Liver (tissue), 9 donors: ENCODE measurements around the gene AKR1C1. TPM values are rescaled to one million over a fixed set of nuclear protein-coding genes. Genes with fewer than 3 reads are reported as not detected.

Experiments
- DNase-seq: peaks from one replicate; pipeline ENCODE4 v3.0.0-alpha.2; 2017; ENCODE audit warnings: low spot score
- H3K27ac ChIP-seq, 2 donors: one replicate each; pipeline ENCODE4 v1.7.0; 2013; ENCODE audit warnings: inconsistent platforms in 2 of 2, low read length in 2 of 2, control low read depth in 1 of 2, low read depth in 1 of 2, mild to moderate bottlenecking in 1 of 2
- H3K27me3 ChIP-seq, 4 donors: one replicate each; pipeline versions ENCODE4 v1.6.1 to v1.7.0; 2013; ENCODE audit warnings: low read length in 3 of 4, inconsistent platforms in 1 of 4, mild to moderate bottlenecking in 1 of 4, moderate library complexity in 1 of 4; ENCODE audit not compliant: control insufficient read depth in 4 of 4, insufficient read depth in 4 of 4
- H3K36me3 ChIP-seq, 4 donors: one replicate each; pipeline versions ENCODE4 v1.6.1 to v1.7.0; 2013; ENCODE audit warnings: low read length in 3 of 4, mild to moderate bottlenecking in 3 of 4, low read depth in 1 of 4, moderate library complexity in 1 of 4; ENCODE audit not compliant: control insufficient read depth in 4 of 4, insufficient read depth in 3 of 4
- H3K4me1 ChIP-seq, 4 donors: one replicate each; pipeline versions ENCODE4 v1.6.1 to v1.7.0; 2013; ENCODE audit warnings: low read length in 3 of 4, mild to moderate bottlenecking in 3 of 4, moderate library complexity in 1 of 4; ENCODE audit not compliant: control insufficient read depth in 4 of 4, insufficient read depth in 4 of 4
- H3K4me3 ChIP-seq, 3 donors: one replicate each; pipeline versions ENCODE4 v1.6.1 to v1.7.0; 2013; ENCODE audit warnings: low read length in 3 of 3, control low read depth in 1 of 3, low read depth in 1 of 3, mild to moderate bottlenecking in 1 of 3
- H3K9ac ChIP-seq, 2 donors: one replicate each; pipeline ENCODE4 v1.7.0; 2013; ENCODE audit warnings: low read length in 2 of 2, mild to moderate bottlenecking in 2 of 2, moderate library complexity in 2 of 2, control low read depth in 1 of 2, low read depth in 1 of 2
- H3K9me3 ChIP-seq, 4 donors: one replicate each; pipeline versions ENCODE4 v1.6.1 to v1.7.0; 2013; ENCODE audit warnings: low read length in 3 of 4; ENCODE audit not compliant: control insufficient read depth in 4 of 4
- ATF3 ChIP-seq: IDR thresholded peaks from 2 replicates; pipeline ENCODE4 v1.6.1; 2016; ENCODE audit warnings: antibody characterized with exemption
- EGR1 ChIP-seq, 2 donors: IDR thresholded peaks; 2 replicates each; pipeline ENCODE4 v1.6.1; 2016 to 2018; ENCODE audit warnings: antibody characterized with exemption in 2 of 2, low read depth in 2 of 2
- FOXA1 ChIP-seq: IDR thresholded peaks from 2 replicates; pipeline ENCODE4 v1.6.1; 2016; ENCODE audit warnings: antibody characterized with exemption
- FOXA2 ChIP-seq: IDR thresholded peaks from 2 replicates; pipeline ENCODE4 v1.6.1; 2016; ENCODE audit warnings: antibody characterized with exemption
- GABPA ChIP-seq, 2 donors: IDR thresholded peaks in 1 of 2; conservative IDR thresholded peaks in 1 of 2; 2 replicates each; pipeline ENCODE4 v1.6.1; 2016; ENCODE audit warnings: antibody characterized with exemption in 2 of 2, mild to moderate bottlenecking in 1 of 2, moderate library complexity in 1 of 2
- HNF4A ChIP-seq, 2 donors: conservative IDR thresholded peaks; 2 replicates each; pipeline ENCODE4 v1.6.1; 2016; ENCODE audit warnings: antibody characterized with exemption in 2 of 2, mild to moderate bottlenecking in 2 of 2
- HNF4G ChIP-seq: IDR thresholded peaks from 2 replicates; pipeline ENCODE4 v1.6.1; 2016; ENCODE audit warnings: antibody characterized with exemption
- JUND ChIP-seq, 2 donors: IDR thresholded peaks; 2 replicates each; pipeline ENCODE4 v1.6.1; 2016; ENCODE audit warnings: antibody characterized with exemption in 2 of 2
- NR2F2 ChIP-seq: IDR thresholded peaks from 2 replicates; pipeline ENCODE4 v1.6.1; 2016; ENCODE audit warnings: antibody characterized with exemption
- RAD21 ChIP-seq, 2 donors: IDR thresholded peaks; 2 replicates each; pipeline ENCODE4 v1.6.1; 2016; ENCODE audit warnings: antibody characterized with exemption in 2 of 2, mild to moderate bottlenecking in 2 of 2
- RXRA ChIP-seq, 2 donors: IDR thresholded peaks; 2 replicates each; pipeline ENCODE4 v1.6.1; 2017 to 2018; ENCODE audit warnings: antibody characterized with exemption in 2 of 2, mild to moderate bottlenecking in 1 of 2
- SP1 ChIP-seq: IDR thresholded peaks from 2 replicates; pipeline ENCODE4 v1.6.1; 2018; ENCODE audit warnings: antibody characterized with exemption, mild to moderate bottlenecking
- TAF1 ChIP-seq: conservative IDR thresholded peaks from 2 replicates; pipeline ENCODE4 v1.6.1; 2016; ENCODE audit warnings: antibody characterized with exemption, mild to moderate bottlenecking
- YY1 ChIP-seq: IDR thresholded peaks from 2 replicates; pipeline ENCODE4 v1.6.1; 2016; ENCODE audit warnings: antibody characterized with exemption, mild to moderate bottlenecking
- ZBTB33 ChIP-seq: IDR thresholded peaks from 2 replicates; pipeline ENCODE4 v1.6.1; 2016; ENCODE audit warnings: antibody characterized with exemption
- WGBS: extraction: QIAGEN DNeasy Blood & Tissue Kit; methylation state at CpG from one replicate; pipeline ENCODE4 v1.1.7; 2013; 5-methylcytosine and 5-hydroxymethylcytosine counted together
- polyA plus RNA-seq, 2 donors: library from polyadenylated mRNA; stranded (reverse) in 1 of 2; unstranded in 1 of 2; fragments of 200-250 nt in 1 of 2; fragments of >200 nt in 1 of 2; fragmentation: Nextera tagmentation in 1 of 2; extraction: Ambion mirVana in 1 of 2; gene quantifications; one replicate each; pipeline versions ENCODE4 v1.2.1 to v1.2.3, GENCODE V29; 2013 to 2015
- total RNA-seq, 2 donors: library from RNA; depleted of rRNA; stranded (reverse); fragments of >200 nt; gene quantifications; one replicate each; pipeline ENCODE4 v1.2.3, GENCODE V29; 2014
- TF ChIP-seq, protein P1 (sequence below): fragments of 150-350 bp; IDR thresholded peaks from 2 replicates; pipeline ENCODE4 v1.5.1; 2017; ENCODE audit warnings: improper control_type of control experiment, low read depth, low read length; ENCODE audit not compliant: missing input control
- TF ChIP-seq, protein P2 (sequence below): IDR thresholded peaks from 2 replicates; pipeline ENCODE4 v1.6.1; 2016; ENCODE audit warnings: antibody characterized with exemption
- donor health status: healthy.
- donor health status: healthy.
- donor health status: healthy.
- donor health status: healthy.
- donor health status: healthy.

Gene AKR1C1
- total and polyA plus RNA-seq, 4 donors = 128 to 540 (median 145) TPM

DNA sequence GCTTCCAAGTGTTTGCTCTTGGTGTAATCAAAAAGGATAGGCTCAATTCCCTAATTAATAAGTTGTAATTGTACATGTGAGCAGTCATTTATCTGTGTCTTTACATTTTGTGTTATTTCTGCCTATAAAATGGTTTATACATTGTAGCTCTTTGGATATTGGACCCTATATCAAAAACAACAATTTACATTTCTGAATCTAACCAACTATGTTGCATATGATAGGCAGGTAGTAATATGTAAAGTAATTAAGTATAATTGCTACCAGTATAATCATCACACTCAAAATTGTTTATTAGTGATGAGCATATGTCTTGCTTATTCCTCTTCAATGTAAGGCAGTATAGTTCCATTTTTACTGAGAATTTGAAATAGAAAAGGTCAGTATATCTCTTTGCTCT, 13.8 kb downstream of the AKR1C1 start:
- H3K36me3 ChIP-seq = peaks cover 0 to 28% (median 20%) of the 10 kb centered on the region in 4 donors
- no peak overlapping the region for H3K4me3 ChIP-seq
- H3K4me1 ChIP-seq = no peaks in the 10 kb centered on the region
- no peaks in the 10 kb centered on the region for H3K9me3 ChIP-seq
- H3K27me3 ChIP-seq = no peaks in the 10 kb centered on the region
- TF ChIP-seq FOXA1 (no peak), GABPA (IDR thresholded peaks at IDR 0.05 in 1 of 2, conservative IDR thresholded peaks at IDR 0.05 in 1 of 2) (no peak), SP1 (no peak), YY1 (no peak), JUND (IDR thresholded peaks at IDR 0.05) (no peak), RXRA (IDR thresholded peaks at IDR 0.05) (no peak), HNF4G (no peak), FOXA2 (no peak)
- H3K9ac ChIP-seq = no peak overlapping the region
- no peak for DNase-seq
- H3K27ac ChIP-seq = no peak overlapping the region

DNA sequence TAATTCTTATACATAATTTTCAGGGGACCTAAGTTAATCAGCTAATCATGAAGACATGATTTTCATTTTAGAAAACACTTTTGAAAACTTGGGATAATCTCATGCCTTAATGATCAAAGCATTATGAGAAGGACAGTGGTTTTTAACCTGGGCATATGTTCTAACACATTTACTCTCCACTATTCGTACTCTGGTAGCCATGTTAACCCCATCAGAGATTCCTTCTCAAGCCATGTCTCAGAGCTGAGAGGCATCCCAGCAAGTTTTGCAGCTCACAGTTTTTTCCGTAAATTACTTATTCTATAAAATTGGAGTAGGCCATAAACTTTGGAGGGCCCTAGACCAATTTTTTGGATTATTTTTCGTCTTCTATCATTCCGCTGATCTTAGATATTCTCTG, 15.7 kb downstream of the AKR1C1 start:
- peaks cover 0 to 26% (median 19%) of the 10 kb centered on the region in 4 donors for H3K36me3 ChIP-seq
- WGBS = 94% methylated on average over 4 of the region's 4 CpGs
- no peaks in the 10 kb centered on the region for H3K27me3 ChIP-seq
- no peak overlapping the region for H3K4me3 ChIP-seq
- H3K27ac ChIP-seq = no peak overlapping the region
- no peaks in the 10 kb centered on the region for H3K9me3 ChIP-seq
- no peak for DNase-seq
- TF ChIP-seq SP1 = no peak
- no peak for TF ChIP-seq EGR1 (IDR thresholded peaks at IDR 0.05; ENCODE audit: low read depth in 2 of 2)
- no peak for TF ChIP-seq ZBTB33
- TF ChIP-seq FOXA2 = no peak
- no peak for TF ChIP-seq TAF1
- no peak for TF ChIP-seq RAD21 (IDR thresholded peaks at IDR 0.05)
- TF ChIP-seq, protein P1, sequence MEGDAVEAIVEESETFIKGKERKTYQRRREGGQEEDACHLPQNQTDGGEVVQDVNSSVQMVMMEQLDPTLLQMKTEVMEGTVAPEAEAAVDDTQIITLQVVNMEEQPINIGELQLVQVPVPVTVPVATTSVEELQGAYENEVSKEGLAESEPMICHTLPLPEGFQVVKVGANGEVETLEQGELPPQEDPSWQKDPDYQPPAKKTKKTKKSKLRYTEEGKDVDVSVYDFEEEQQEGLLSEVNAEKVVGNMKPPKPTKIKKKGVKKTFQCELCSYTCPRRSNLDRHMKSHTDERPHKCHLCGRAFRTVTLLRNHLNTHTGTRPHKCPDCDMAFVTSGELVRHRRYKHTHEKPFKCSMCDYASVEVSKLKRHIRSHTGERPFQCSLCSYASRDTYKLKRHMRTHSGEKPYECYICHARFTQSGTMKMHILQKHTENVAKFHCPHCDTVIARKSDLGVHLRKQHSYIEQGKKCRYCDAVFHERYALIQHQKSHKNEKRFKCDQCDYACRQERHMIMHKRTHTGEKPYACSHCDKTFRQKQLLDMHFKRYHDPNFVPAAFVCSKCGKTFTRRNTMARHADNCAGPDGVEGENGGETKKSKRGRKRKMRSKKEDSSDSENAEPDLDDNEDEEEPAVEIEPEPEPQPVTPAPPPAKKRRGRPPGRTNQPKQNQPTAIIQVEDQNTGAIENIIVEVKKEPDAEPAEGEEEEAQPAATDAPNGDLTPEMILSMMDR = no peak
- TF ChIP-seq YY1 = no peak
- no peak for TF ChIP-seq JUND (IDR thresholded peaks at IDR 0.05)
- TF ChIP-seq HNF4A (conservative IDR thresholded peaks at IDR 0.05) = no peak
- no peak for TF ChIP-seq FOXA1
- no peak for TF ChIP-seq HNF4G
- no peak for TF ChIP-seq GABPA (IDR thresholded peaks at IDR 0.05 in 1 of 2, conservative IDR thresholded peaks at IDR 0.05 in 1 of 2)
- no peak for TF ChIP-seq RXRA (IDR thresholded peaks at IDR 0.05)
- TF ChIP-seq, protein P2, sequence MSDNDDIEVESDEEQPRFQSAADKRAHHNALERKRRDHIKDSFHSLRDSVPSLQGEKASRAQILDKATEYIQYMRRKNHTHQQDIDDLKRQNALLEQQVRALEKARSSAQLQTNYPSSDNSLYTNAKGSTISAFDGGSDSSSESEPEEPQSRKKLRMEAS = no peak
- TF ChIP-seq NR2F2 = no peak
- no peak for TF ChIP-seq ATF3
- H3K9ac ChIP-seq = no peak overlapping the region
- no peaks in the 10 kb centered on the region for H3K4me1 ChIP-seq
